ENCODE results near the gene USP47.
"Not testable (repeated sequence)": the region's sequence is repeated elsewhere in the genome, so short reads cannot be mapped to it uniquely, and the experiment has no call there.

The USP47 gene

DNA sequence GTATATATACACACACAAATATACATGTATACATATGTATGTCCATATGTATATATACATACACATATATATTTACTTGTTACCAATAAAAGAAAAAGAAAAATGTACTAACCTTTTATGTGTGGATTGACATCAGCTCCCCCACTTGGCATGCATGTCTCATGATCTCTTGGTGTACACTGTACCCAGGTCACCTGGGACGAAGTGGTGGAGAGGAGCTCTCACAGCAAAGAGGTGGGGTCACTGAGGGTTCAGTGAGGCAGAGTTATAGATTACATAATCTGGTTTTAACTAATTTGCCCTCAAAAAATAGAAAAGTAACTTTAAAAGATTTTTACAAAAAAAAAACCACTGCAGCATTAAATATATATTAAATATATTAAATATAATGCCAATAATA lies 15.5 kb upstream of the USP47 start:
- DNase-seq: no peak

DNA sequence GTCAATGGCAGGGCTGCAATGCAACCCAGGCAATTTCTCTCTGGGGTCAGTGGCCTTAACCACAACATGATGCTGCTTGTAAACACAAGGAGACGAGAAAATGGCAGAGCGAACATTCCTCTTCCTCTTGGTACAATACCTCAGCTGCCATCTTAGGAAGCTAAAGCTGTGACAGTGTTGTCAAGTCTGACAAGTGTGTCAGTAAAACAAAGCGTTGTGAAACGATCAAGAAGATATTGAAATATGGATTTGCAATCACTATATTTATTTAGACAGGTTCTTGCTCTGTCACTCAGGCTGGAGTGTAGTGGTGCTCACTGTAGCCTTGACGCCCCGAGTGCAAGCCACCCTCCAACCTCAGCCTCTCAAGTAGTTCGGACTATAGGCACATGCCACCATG lies 14.5 kb upstream of the USP47 start:
- no peak for DNase-seq

DNA sequence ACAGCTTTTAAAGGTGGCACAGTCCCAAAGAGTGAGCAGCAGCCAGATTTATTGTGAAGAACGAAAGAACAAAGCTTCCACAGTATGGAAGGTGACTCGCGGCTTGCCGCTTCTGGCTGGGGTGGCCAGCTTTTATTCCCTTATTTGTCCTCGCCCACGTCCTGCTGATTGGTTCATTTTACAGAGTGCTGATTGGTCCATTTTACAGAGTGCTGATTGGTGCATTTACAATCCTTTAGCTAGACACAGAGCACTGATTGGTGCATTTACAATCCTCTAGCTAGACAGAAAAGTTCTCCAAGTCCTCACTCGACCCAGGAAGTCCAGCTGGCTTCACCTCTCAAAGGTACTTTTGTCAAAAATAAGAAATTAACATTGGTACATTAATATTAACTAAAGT lies 10.4 kb upstream of the USP47 start:
- DNase-seq: not testable (repeated sequence)

DNA sequence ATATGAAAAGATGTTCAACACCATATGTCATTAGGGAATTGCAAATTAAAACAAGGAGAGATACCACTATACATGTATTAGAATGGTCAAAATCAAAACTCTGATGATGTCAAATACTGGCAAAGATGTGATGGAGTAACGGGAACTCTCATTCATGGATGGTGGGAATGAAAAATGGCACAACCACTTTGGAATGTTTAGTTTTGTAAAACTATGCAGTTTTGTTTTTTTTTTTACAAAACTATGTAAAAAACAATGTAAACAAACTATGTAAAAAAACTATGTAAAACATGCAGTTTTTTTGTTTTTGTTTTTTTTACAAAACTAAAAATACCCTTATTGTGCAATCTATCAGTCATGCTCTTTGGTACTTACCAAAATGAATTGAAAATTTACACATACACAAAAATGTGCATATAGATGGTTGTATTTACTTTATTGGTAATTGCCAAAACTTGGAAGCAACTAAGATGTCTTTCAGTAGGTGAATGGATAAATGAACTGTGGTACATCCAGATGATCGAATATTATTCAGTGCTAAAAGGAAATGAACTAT lies 5.0 kb upstream of the USP47 start:
- DNase-seq: no peak

DNA sequence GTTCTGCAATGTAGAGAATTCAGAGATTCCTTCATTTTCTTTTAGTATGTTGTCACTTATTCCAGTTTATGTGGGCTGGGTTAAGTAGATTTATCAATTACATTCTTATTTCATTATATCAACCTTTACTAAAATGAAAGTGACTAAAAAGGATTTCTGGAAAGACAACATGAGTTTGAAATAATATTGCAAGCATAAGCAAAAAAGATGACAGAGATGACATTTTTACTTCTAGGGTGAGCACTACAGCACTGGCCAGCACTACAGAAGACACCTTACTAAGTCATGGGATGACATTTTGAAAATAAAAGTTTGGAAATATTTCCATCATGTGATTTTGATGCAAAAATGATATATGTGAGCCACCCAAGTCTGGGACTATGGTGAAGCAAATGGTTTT lies 2.1 kb upstream of the USP47 start:
- DNase-seq: no peak

DNA sequence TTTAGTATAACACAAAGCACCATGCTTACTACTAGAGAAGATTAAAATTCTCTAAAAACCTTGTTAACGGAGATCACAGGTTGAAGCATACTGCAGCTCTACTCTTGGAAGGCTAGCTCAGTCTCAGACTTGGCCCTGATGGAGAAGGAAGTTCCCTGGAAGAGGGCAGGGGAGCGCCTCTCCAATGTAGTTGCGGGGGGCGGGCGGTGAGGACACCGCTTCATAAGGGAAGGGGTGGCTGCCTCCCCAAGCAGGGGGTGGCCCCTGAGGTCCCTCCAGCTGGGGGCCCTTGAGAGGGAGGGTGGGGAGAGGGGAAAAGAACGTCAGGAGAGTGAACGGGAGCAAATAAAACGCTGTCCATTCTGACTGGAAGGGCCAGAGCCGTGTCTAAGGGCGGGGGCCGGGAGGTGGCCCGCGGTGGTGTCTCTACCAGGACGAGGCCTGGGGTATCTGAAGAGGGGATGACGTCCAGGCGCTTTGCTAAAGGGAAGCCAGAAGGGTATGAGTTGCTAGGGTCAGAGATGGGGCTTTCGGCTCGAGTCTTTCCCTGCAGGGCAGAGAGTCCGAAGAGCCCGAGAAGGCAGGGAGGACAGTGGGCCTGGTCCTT lies 553 bp upstream of the USP47 start:
- DNase-seq: no peak

DNA sequence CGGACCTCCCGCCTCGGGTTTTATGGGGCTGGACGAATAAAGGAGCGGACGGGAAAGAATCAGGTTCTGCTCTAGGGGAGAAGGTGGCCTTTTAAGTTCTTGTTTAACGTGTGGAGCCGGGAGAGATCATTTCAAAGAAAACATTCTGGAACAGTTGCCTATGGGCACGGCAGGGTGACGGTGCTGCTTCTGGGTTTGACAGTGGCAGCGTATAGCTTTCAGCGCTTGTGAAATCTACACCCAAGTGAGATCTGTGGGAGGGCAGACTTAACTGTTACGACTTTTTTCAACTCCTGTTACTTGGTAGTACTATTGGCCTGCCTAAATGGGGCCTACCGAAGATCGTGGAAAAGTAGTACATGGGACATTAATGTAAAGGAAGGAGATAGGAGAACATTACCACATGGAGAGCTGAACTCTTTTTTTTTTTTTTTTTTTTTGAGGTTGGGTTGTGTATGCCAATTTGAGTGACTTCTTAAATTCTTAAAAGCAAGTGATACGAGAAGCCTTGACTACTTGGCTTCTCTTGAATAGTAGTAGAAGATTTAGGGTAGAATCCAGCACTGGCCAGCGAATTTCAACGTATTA lies 743 bp downstream of the USP47 start:
- no peak for DNase-seq

DNA sequence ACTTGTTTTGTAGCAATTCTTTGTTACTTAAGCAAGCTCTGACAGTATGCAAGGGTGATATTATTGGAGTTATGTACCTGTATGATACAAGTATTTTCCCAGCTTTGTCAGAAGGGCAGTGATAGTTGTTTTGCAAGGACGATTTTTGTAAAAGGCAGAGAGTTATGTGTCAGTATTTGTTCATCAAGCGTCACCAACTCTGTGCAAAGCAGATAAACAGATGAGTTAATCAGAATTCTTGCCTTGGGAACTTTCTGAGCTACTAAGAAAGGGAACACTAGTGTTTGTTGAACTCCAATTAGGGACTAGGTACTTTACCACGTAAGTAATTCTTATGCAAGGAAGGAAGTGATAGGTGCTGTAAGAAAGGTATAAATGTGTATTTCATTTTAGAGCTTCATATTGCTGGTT lies 1.4 kb downstream of the USP47 start:
- DNase-seq: no peak

DNA sequence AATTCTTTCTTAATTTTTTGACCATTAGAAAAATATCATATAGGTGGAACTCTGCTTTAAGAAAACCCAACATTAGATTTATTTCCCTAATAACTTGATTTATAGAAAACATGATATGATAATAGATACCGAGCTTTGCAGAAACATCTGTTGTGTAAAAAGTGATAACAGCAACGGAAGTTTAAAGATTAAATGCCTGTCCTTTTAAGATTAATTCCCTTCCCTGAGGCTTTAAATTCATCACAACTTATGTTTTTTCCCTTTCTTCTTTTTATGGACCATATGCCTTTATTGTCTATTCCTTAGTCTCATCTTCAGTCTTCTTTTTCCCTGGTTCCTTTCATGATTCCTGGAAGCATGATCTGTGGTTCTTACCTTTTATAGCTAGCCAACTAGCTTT lies 1.9 kb downstream of the USP47 start:
- no peak for DNase-seq

DNA sequence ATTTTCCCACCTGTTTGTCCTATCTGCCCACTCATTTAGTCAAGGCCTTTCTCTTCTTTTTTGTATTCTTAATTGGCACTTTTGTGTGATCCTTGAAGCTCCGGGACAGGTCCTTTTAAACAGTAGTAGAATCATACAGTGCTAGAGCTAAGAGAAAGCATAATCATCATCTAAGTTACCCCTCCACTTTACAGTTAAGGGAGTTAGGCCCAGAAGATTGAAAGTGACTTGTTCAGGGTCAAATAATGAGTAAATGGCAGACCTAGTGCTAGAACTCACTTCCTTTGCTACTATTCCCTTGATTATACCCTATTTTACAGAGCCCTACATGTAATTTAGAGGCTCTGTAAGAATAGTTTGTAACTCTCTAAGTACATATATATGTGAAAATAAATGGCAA lies 2.5 kb downstream of the USP47 start:
- no peak for DNase-seq

DNA sequence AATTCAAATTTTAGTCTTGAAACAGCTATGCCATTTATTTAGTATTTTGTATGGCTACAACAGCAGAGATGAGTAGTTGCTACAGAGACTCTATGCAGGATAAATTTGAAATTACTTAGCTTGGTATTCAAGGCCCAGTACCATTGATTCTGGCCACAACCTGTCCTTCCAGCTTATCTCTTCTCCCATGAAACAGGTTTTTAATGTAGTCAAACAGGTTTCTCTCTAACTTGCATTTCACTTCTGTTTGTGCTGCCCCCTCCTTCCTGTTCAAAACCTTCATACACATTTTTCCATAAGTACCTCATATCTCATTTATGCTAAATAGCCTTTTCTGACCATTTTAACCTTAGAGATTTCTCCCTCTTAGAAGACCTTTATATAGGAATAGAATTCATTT lies 3.3 kb downstream of the USP47 start:
- no peak for DNase-seq

DNA sequence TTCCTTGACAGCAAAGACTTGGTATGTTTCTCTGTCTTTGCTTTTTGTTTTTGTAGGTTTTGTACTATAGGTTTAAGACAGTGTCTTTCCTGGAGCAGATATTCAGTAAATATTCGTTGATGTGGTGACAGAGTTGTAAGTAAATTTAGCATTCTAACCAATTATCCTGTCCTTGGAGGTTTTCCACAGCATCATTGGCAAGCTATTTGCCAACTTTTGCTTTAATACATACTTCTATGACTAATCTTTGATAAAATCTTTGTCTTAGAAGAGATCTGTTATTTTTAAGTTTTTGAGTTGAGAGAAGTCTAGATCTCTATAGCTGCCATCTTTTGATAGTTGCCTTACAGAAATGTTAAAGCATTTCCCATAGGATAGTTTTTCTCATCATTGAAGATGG lies 3.8 kb downstream of the USP47 start:
- DNase-seq: no peak

DNA sequence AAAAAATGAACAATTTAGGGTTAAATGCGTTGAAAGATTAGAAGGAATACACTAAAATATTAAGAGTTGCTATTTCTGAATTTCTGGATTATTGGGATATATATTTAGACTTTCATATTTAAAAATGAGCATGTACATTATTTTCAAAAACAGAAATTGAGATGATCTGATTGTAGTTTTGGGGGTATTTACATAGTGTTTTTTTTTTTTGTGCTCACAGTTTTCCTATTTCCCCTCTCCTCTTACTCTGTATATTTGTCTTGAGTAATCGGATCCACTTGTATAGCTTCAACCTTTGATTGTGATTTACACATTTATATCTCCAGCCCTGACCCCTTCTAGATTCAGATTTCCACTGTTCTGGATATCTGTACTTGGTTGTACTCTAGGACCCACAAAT lies 5.3 kb downstream of the USP47 start:
- DNase-seq: no peak

DNA sequence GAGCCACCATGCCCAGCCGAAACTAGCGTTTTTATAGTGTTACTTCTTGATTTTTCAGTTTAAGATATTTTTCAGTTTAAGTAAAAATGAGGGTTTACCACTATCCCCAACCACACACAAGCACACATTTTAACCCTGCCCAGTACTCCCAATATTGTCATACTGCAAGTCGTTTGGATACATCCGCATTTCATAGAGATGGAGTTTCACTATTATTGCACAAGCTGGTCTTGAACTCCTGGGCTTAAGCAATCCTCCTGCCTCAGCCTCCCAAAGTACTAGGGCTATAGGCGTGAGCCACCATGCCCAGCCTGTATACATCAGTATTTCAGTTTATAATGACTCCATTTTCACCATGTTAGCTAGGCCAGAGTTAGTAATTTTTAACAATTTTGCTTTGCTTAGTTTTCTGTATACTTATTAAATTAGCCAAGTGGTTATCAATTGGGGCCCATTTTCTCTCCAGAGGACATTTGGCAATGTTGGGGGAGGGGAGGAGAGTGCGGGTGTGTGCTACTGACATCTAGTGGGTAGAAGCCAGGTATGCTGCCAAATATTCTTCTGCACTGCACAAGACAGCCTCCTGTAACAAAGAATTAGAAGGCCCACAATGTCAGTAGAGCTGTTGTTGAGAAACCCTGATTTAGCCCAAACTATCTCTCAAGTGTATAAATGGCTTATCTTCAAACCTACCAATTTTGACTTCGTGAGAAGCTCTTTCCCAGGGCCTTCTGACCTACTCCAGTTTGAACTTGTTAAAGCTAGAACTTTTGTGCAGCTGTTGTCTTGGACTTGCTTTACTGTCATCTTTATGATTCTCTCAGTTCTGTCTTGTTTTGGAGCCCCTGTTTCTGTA lies 7.3 kb downstream of the USP47 start:
- DNase-seq: peak; percentile 59

DNA sequence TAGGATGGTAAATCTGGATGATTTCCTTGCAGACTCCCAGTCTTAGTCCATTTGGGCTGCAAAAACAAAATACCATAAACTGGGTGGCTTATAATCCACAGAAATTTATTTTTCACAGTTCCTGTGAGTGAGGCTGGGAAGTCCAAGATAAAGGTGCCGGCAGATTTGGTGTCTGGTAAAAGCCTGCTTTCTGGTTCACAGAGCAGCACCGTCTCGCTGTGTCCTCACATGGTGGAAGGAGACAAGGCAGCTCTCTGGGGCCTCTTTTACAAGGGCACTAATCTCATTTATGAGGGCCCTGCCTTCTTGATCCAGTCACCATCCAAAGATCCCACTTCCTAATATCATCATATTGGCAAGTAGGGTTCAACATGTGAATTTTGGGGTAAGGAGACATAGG lies 8.9 kb downstream of the USP47 start:
- DNase-seq: no peak

DNA sequence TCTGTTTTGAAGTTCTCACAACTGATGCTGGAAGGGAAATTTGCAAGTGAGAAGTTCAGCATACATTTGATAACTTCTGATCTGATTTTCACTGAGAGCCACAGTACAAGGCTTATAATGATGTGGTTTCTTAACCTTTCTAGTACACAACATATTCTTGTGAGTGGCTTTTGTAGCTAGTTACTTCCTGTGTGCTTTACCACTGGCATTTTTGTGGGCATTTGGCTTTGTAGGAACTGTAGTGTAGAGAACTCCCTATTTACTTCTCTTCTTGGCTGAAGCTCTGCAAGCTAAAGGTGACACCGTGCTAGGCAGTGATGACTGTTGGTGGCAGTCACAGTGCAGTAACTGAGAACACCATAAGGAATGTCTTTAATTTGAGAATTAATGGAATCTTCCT lies 14.9 kb downstream of the USP47 start:
- no peak for DNase-seq

DNA sequence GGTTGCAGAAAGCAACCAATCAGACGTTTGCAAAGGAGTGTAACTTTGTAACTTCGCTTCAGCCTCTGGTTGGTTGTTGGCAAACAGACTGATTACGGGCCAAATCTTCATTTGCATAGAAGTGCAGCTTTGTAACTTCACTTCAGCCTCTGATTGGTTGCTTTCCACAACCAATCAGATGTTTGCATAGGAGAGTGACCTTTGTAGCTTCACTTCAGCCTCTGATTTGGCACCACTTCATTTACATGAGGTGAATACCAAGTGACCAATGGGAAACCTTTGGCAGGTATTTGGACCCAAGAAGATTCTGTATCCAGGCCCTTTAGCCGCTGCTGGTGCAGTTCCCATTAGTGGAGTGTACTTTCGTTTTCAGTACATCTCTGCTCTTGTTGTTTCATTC lies 16.0 kb downstream of the USP47 start:
- DNase-seq: no peak

DNA sequence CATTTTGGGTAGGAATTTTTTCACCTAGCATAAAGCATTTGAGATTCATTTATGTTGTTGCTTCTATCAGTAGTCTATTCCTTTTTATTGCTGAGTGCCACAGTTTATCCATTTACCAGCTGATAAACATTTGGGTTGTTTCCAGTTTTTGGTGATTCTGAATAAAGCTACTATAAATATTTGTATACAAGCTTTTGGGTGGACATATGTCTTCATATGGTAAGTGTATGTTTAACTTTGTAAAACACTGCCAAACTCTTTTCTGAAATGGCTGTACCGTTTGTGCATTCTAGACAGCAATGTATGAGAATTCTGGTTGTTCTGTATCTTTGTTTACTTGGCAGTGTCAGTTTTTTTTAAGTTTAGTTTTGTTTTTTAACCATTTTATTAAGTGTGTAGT lies 16.9 kb downstream of the USP47 start:
- DNase-seq: no peak

DNA sequence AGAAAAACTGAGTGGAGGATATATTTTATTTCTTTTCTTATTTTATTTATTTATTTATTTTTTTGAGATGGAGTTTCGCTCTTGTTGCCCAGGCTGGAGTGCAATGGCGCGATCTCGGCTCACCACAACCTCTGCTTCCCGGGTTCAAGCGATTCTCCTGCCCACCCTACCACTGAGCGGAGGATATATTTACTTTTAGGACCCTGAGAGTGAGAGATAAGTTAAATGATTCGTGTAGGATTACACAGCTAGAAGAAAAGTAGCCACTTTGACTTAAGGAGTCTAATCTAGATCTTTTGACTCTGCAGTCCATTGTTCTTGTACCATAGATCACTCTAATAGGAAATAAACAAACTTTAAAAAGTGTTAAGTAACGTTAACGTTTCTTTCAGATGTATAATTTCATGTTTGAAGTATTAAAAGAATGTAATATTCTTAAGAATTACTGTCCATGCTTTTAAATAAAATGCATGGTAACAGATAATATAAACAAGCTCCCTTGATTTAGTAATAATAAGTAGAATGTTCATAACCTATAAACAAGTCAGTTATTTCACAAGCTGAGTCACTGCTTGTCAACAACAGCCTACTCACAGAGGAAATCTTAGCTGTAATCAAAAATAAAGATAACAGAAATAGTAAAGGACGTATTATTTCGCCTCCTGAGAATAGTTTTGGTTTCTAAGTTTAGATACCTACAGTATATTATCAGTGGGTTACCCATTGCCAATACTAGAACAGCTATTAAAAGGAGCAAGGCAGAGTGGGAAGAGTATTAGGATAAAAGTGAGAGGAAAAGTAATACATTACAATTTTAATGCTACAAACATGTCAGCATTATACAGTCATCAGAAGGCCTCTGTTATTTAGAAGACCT lies 18.6 kb downstream of the USP47 start:
- DNase-seq: no peak

DNA sequence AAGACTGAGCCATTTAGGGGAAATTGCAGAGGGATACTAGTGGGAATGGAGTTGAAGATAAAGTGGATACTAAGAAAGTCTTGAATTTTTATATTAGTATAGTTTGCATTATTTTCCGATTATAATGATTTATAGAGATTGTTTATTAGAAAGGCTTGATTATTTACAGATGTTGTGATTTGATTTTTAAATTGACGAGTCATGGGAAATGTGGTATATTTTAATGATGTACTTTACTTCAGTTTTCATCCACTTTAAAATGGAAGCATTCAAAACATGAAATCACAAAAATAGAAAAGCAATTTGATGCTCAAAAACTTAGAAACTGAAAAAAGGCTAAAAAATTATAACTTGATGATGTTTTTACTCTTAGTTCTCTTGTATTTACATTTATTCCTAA lies 21.2 kb downstream of the USP47 start:
- DNase-seq: no peak

DNA sequence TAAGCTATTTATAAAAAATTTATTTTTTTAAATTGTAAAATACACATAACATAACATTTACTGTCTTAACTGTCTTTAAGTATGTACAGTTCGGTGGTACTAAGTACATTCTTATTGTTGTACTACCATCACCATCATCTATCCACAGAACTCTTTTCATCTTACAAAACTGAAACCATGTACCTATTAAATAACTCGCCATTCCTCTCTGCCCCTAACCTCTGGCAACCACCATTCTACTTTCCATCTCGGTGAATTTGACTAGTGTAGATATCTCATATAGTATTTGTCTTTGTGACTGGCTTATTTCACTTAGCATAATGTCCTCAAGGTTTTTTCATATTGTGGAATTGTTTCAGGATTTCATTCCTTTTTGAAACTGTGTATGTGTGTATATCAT lies 22.6 kb downstream of the USP47 start:
- no peak for DNase-seq

DNA sequence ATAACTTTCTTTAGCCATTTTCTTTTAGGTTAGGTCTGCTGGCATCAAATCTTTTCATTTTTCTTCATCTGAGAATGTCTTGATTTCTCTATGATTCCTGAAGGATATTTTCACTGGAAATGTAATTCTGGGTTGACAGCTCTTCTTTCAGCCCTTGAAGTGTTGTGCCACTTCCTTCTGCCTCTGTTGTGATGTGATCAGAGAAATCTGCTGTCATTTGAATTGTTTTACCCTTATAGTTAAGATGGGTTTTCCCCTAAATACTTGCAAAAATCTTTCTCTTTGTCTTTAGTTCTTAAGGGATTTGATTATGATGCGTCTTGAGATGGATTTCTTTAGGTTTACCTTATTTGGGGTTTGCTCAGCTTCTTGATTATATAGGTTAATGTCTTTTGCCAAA lies 23.0 kb downstream of the USP47 start:
- no peak for DNase-seq

DNA sequence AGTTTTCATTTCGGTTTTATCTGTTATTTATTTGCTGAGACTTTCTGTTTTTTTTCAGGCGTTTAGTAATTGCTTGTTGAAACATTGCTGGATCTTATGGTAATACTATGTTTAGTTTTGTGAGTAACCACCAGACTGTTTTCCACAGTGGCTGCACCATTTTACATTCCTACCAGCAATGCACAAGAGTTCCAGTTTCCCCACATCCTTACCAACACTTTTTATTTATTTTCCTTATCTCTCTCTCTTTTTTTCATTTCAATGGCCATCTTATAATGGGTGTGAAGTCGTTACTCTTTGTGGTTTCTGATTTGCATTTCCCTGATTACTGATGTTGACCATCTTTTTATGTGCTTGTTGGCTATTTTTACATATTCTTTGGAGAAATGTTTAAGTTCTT lies 23.7 kb downstream of the USP47 start:
- DNase-seq: no peak

Data from activated CD8-positive, alpha-beta memory T cell treated with anti-CD3 and anti-CD28 coated beads, Interleukin-2, amount 50 U/mL, for 48 hours (primary cell).